DMS 273 (cell line): ENCODE measurements around the gene LARP1.
"Not testable (repeated sequence)": the region's sequence is repeated elsewhere in the genome, so short reads cannot be mapped to it uniquely, and the experiment has no call there.

Experiments used
- DNase-seq: peaks from one replicate; lab custom pipeline; 2025; ENCODE audit not compliant: unreplicated experiment; lab: John Stamatoyannopoulos, UW

Gene LARP1

GRCh38 chr5:154820383-154820782 lies 65.2 kb downstream of the LARP1 start:
- no peak for DNase-seq

GRCh38 chr5:154822896-154823295 lies 67.7 kb downstream of the LARP1 start:
- DNase-seq: not testable (repeated sequence)

GRCh38 chr5:154823605-154824004 lies 68.4 kb downstream of the LARP1 start:
- DNase-seq: no peak

- DNase-seq: no peak
Measured at GRCh38 chr5:154824070-154824469, 68.9 kb downstream of the LARP1 start.

GRCh38 chr5:154829181-154829588 lies 74.0 kb downstream of the LARP1 start:
- DNase-seq: no peak

- no peak for DNase-seq
Measured at GRCh38 chr5:154829589-154830218, 74.5 kb downstream of the LARP1 start.

- peak; percentile 32 for DNase-seq
Measured at GRCh38 chr5:154830219-154830595, 75.0 kb downstream of the LARP1 start.

- DNase-seq: no peak
Measured at GRCh38 chr5:154830596-154830995, 75.4 kb downstream of the LARP1 start.

GRCh38 chr5:154831451-154831850 lies 76.3 kb downstream of the LARP1 start:
- no peak for DNase-seq

- DNase-seq: not testable (repeated sequence)
Measured at GRCh38 chr5:154832804-154833203, 77.6 kb downstream of the LARP1 start.

GRCh38 chr5:154834053-154834452 lies 78.9 kb downstream of the LARP1 start:
- DNase-seq: no peak

GRCh38 chr5:154835701-154836052 lies 80.5 kb downstream of the LARP1 start:
- not testable (repeated sequence) for DNase-seq

GRCh38 chr5:154836225-154836624 lies 81.0 kb downstream of the LARP1 start:
- no peak for DNase-seq

GRCh38 chr5:154837009-154837901 lies 82.1 kb downstream of the LARP1 start:
- no peak for DNase-seq

GRCh38 chr5:154840435-154841272 lies 85.5 kb downstream of the LARP1 start:
- DNase-seq: no peak

GRCh38 chr5:154841273-154841661 lies 86.1 kb downstream of the LARP1 start:
- DNase-seq: no peak

GRCh38 chr5:154842689-154843530 lies 87.7 kb downstream of the LARP1 start:
- DNase-seq: no peak

- DNase-seq: no peak
Measured at GRCh38 chr5:154844809-154845208, 89.6 kb downstream of the LARP1 start.

- no peak for DNase-seq
Measured at GRCh38 chr5:154849264-154849785, 94.1 kb downstream of the LARP1 start.

GRCh38 chr5:154849791-154850201 lies 94.6 kb downstream of the LARP1 start:
- DNase-seq: no peak
